Colonic mucosa (tissue), 4 donors: Measurements from ENCODE around the gene TXNL4B. TPM values are rescaled to one million over a fixed set of nuclear protein-coding genes. Genes with fewer than 3 reads are reported as not detected.

Experiments used
- DNase-seq: peaks from one replicate; pipeline ENCODE4 v3.0.0-alpha.2; 2020
- H3K27ac ChIP-seq: fragments of 200-600 bp; one replicate; pipeline ENCODE4 v1.8.0; 2021
- H3K27me3 ChIP-seq: fragments of 200-600 bp; one replicate; pipeline ENCODE4 v1.8.0; 2021
- H3K36me3 ChIP-seq: fragments of 200-600 bp; one replicate; pipeline ENCODE4 v1.8.0; 2021
- H3K4me1 ChIP-seq: fragments of 200-600 bp; one replicate; pipeline ENCODE4 v1.8.0; 2021; ENCODE audit warnings: mild to moderate bottlenecking
- H3K4me3 ChIP-seq: fragments of 200-600 bp; one replicate; pipeline ENCODE4 v1.8.0; 2021
- H3K9ac ChIP-seq, 2 donors: one replicate each; pipeline ENCODE4 v1.7.0; 2013; ENCODE audit warnings: control low read depth in 2 of 2, low read depth in 2 of 2, low read length in 2 of 2
- H3K9me3 ChIP-seq: fragments of 200-600 bp; one replicate; pipeline ENCODE4 v1.8.0; 2021
- intact Hi-C: fragments of 100-400 bp; cut with DNase I; formaldehyde crosslinking; loops from one replicate; pipeline ENCODE4 v1.14.1; 2022
- total RNA-seq, 2 donors: library from RNA; stranded (reverse); fragmentation: NEBNext Ultra II Directional in 1 of 2; extraction: Animal tissue kit (Norgen Biotek cat#: 25700) in 1 of 2; gene quantifications; one replicate each; pipeline ENCODE4 v1.2.1, GENCODE V29; 2021
- TF ChIP-seq, protein P1 (sequence below): fragments of 200-600 bp; IDR thresholded peaks from one replicate; pipeline ENCODE4 v1.8.0; 2022; ENCODE audit warnings: antibody characterized with exemption, mild to moderate bottlenecking
- donor health status: healthy.
- donor health status: DM: no; HTN: no; CAD: no.
- donor health status: DM: no; HTN: no; CAD: no.

The TXNL4B gene
- total RNA-seq, 2 donors from 2014 or later = 10.1 to 13.7 TPM

DNA sequence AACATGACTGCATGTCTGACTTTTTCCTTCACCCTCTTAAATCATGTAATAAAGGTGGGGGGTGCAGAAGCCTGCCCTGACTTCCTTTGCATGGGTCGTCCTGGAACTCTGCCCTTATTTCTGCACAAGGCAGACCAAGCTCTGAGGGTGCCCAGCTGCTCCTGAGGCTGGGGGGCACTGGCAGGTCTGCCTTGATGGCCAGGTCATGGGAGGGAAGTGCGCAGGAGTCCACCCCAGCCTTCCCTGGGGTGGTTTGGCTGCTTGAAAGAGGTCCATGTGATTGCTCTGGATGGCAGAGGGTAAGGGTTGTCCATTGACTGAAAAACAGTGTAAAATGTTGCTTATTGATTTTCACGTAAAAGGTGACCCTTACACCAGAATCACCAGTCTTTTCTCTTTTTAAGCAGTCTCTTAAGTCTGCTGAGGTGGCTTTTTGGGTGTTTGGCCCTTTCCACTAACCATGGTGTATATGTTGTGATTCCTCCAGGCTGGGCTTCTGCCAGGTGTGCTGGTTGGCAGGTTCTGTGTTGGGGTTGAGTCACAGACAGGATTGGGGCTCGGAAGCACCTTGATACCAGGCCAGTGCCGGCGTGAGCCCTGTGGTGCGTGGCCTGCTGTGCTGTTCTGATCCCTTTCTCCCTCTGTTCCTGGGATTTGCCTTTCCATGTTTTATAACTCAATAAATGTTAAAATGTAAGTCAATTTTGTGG is 19.6 kb upstream of the TXNL4B start:
- no peak overlapping the region for H3K27ac ChIP-seq
- DNase-seq = no peak
- intact Hi-C loops = no loop called here
- no peak overlapping the region for H3K4me3 ChIP-seq
- H3K9ac ChIP-seq = no peak overlapping the region
- no peaks in the 10 kb centered on the region for H3K9me3 ChIP-seq
- peaks cover 20% of the 10 kb centered on the region for H3K36me3 ChIP-seq
- no peaks in the 10 kb centered on the region for H3K4me1 ChIP-seq
- H3K27me3 ChIP-seq = no peaks in the 10 kb centered on the region
- TF ChIP-seq, protein P1, sequence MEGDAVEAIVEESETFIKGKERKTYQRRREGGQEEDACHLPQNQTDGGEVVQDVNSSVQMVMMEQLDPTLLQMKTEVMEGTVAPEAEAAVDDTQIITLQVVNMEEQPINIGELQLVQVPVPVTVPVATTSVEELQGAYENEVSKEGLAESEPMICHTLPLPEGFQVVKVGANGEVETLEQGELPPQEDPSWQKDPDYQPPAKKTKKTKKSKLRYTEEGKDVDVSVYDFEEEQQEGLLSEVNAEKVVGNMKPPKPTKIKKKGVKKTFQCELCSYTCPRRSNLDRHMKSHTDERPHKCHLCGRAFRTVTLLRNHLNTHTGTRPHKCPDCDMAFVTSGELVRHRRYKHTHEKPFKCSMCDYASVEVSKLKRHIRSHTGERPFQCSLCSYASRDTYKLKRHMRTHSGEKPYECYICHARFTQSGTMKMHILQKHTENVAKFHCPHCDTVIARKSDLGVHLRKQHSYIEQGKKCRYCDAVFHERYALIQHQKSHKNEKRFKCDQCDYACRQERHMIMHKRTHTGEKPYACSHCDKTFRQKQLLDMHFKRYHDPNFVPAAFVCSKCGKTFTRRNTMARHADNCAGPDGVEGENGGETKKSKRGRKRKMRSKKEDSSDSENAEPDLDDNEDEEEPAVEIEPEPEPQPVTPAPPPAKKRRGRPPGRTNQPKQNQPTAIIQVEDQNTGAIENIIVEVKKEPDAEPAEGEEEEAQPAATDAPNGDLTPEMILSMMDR = no peak

DNA sequence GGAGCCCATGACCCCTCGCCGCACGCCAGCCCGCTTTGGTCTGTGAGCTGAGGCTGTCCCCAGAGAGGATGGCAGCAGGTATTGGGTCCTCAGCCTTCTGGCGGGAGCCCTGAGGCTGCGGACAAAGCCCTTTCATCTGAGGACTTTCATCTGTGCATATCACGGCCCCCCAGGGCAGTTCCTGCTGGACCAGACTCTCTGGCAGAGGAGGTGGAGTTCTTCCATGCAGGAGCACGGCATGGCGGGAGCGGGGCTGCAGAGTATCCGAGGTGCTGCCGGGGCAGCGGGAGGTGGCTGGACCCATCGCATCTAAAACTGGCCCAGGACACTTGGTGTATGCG is 19.0 kb upstream of the TXNL4B start:
- Histone ChIP-seq H3K9ac (no peak overlapping the region), H3K9me3 (no peaks in the 10 kb centered on the region), H3K27me3 (no peaks in the 10 kb centered on the region), H3K36me3 (peaks cover 25% of the 10 kb centered on the region), H3K4me3 (no peak overlapping the region), H3K27ac (no peak overlapping the region), H3K4me1 (no peaks in the 10 kb centered on the region)
- intact Hi-C loops = no loop called here
- TF ChIP-seq, protein P1 = no peak
- no peak for DNase-seq

DNA sequence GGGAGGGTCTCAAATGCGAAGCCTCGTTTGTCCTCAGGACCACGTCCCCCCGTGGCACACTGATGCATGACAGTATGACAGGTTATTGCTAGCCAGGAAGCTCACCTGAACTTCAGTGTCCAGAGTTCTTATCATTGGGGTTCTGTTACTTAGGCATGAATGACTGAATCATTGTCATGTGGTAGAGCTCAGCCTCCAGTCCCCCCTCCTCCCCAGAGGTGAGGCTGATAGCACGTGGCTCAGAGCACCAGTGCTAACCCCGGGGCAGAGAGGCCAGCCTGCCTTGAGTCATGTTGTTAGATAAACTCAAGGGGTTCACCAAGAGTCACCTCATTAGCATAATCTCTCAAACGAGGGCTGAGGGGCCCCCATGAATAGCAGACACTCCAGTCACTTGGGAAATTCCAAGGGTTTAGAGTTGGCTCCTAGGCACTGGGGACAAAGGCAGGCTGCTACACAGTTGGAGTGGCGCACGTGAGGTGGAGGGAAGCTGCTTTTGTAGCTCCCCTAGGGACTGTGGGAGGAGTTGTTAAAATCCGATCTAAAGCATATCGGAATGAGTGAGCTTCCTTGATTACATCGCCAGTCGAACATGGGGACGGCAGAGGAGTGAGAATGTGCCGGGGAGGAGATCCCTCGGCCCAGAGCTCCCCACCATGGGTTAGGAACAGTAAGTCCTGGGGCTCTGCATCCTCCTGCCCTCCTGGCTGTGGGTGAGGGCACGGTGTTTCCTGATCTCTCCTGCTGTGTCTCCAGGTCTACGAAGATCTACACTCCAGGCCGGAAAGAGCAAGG is 18.4 kb upstream of the TXNL4B start:
- TF ChIP-seq, protein P1 = no peak
- no peak overlapping the region for H3K27ac ChIP-seq

DNA sequence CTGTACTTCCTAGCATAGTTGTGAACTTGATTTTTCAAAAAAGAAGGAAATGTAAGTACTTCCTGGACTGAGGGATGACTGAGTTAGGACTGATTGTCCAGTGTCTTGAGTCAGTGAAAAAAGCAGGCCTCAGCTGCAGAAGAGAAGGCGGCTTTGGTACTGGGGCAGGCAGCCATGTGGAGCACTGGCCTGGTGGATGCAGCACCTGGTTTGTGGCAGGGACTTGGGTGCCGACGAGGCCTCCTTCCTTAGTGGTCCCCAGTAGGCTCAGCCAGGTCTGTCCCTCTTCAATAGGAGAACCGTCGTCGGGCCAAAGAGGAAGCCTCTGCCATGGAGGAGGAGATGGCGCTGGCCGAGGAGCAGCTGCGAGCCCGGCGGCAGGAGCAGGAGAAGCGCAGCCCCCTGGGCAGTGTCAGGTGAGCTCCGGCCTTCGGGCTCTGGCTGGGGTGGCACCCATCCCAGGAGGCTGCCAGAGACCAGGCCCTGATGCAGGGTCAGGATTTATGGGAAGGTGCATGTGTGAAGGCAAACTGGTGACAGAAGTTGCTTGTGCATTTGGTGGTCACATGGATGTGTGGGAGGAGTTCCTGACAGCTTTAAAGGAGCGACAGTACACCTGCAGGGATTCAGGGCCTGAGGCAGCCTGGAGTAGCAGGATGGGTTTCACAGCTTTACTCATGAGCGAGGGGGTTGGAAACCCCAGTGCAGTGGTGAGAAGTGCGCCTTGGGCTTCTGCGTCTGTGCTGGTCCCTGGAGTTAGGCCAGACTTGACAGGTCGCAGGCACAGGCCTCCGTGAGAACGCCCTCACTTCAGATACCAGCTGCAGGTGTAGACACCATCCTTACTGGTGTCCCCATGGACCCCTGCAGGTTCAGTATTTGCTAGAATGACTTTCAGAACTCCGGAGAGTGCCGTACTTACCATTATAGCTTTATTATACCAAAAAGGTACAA is 17.5 kb upstream of the TXNL4B start:
- intact Hi-C loops = no loop called here
- Histone ChIP-seq H3K9me3 (no peaks in the 10 kb centered on the region), H3K4me3 (no peak overlapping the region), H3K36me3 (peaks cover 27% of the 10 kb centered on the region), H3K27me3 (no peaks in the 10 kb centered on the region), H3K9ac (no peak overlapping the region), H3K27ac (no peak overlapping the region), H3K4me1 (no peaks in the 10 kb centered on the region)
- no peak for DNase-seq
- TF ChIP-seq, protein P1 = no peak

More for the DNA sequence above, 18.4 kb upstream of the TXNL4B start:
- Histone ChIP-seq H3K4me3 (no peak overlapping the region), H3K9ac (no peak overlapping the region), H3K9me3 (no peaks in the 10 kb centered on the region), H3K4me1 (no peaks in the 10 kb centered on the region), H3K36me3 (peaks cover 27% of the 10 kb centered on the region), H3K27me3 (no peaks in the 10 kb centered on the region)
- intact Hi-C loops = no loop called here
- DNase-seq = no peak

DNA sequence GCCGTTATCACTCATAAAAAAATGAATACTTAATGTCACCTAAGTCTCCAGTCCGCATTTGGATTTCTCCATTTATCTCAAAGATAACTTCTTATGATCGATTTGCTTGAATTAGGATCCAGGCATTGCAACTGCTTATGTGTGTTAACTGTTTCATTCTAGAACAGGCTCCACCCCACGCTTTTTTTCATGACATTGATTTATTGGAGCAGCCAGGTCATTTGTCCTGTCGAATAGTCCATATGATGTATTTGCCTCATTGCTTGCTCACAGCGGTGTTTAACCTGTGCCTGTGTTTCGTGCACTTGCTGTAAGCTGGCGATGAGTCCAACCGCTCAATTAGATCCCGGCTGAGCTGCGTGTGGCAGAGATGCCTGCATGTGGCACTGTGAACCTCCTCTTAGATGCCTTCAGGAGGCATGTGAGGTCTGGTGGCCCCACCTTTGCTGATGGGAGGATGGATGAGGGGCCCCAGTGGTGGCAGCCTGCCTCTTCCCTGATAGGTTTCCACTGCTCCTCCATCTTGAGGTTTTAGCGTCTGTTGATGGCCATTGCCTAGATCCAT is 16.6 kb upstream of the TXNL4B start:
- Histone ChIP-seq H3K4me3 (no peak overlapping the region), H3K27ac (no peak overlapping the region), H3K9ac (no peak overlapping the region), H3K4me1 (no peaks in the 10 kb centered on the region), H3K9me3 (no peaks in the 10 kb centered on the region), H3K36me3 (peaks cover 33% of the 10 kb centered on the region), H3K27me3 (no peaks in the 10 kb centered on the region)
- DNase-seq = no peak
- intact Hi-C loops = no loop called here
- TF ChIP-seq, protein P1 = no peak
